GM23338 (cell line): ENCODE measurements around the gene KRT33B. TPM values are rescaled to one million over a fixed set of nuclear protein-coding genes. Genes with fewer than 3 reads are reported as not detected.

Experiments used
- ATAC-seq: fragments of 200-7000 bp; cut with Tn5 transposase; 3 replicates; pipeline ENCODE4 v1.9.1; 2020
- DNase-seq: peaks from one replicate; pipeline ENCODE4 v3.0.0-alpha.2; 2015; ENCODE audit warnings: low spot score
- H2AFZ ChIP-seq: fragments of 200-600 bp; sonication (generic); 2 replicates; pipeline ENCODE4 v1.8.0; 2016; ENCODE audit warnings: antibody characterized with exemption, mild to moderate bottlenecking, moderate library complexity
- H3F3A ChIP-seq: fragments of 200-600 bp; sonication (generic); replicated peaks from 2 replicates; pipeline ENCODE4 v1.8.0; 2017; ENCODE audit warnings: antibody characterized with exemption, mixed run types, low read depth
- H3K27ac ChIP-seq: fragments of 200-600 bp; sonication (generic); 2 replicates; pipeline ENCODE4 v1.6.1; 2016; ENCODE audit warnings: low read depth
- H3K27me3 ChIP-seq: fragments of 200-600 bp; sonication (generic); 2 replicates; pipeline ENCODE4 v1.8.0; 2016; ENCODE audit warnings: mild to moderate bottlenecking, mixed run types, moderate library complexity; ENCODE audit not compliant: insufficient read depth
- H3K36me3 ChIP-seq: fragments of 200-600 bp; sonication (generic); 2 replicates; pipeline ENCODE4 v1.8.0; 2016; ENCODE audit warnings: mild to moderate bottlenecking; ENCODE audit not compliant: insufficient read depth
- H3K4me1 ChIP-seq: fragments of 200-600 bp; sonication (generic); 2 replicates; pipeline ENCODE4 v1.8.0; 2016; ENCODE audit warnings: mild to moderate bottlenecking, moderate library complexity; ENCODE audit not compliant: insufficient read depth
- H3K4me2 ChIP-seq: fragments of 200-600 bp; sonication (generic); 2 replicates; pipeline ENCODE4 v1.7.1; 2017; ENCODE audit warnings: mixed run types
- H3K4me3 ChIP-seq: fragments of 200-600 bp; sonication (generic); 2 replicates; pipeline ENCODE4 v1.6.1; 2016; ENCODE audit warnings: mixed run types
- H3K79me2 ChIP-seq: fragments of 200-600 bp; sonication (generic); replicated peaks from 2 replicates; pipeline ENCODE4 v1.8.0; 2017; ENCODE audit warnings: mild to moderate bottlenecking; ENCODE audit not compliant: insufficient read depth
- H3K9me2 ChIP-seq: fragments of 200-600 bp; sonication (generic); 2 replicates; pipeline ENCODE4 v1.8.0; 2017; ENCODE audit not compliant: insufficient read depth
- H4K20me1 ChIP-seq: fragments of 200-600 bp; sonication (generic); replicated peaks from 2 replicates; pipeline ENCODE4 v1.8.0; 2017; ENCODE audit warnings: mild to moderate bottlenecking; ENCODE audit not compliant: insufficient read depth
- H3K27ac Mint-ChIP-seq: 2 replicates; pipeline ENCODE4 v1.8.0; 2020; ENCODE audit warnings: inconsistent platforms, mild to moderate bottlenecking, moderate library complexity, mixed read lengths
- H3K27me3 Mint-ChIP-seq: 3 replicates; pipeline ENCODE4 v1.8.0; 2022; ENCODE audit warnings: low read depth, mild to moderate bottlenecking, moderate library complexity, mixed read lengths, inconsistent platforms; ENCODE audit not compliant: insufficient read depth, poor library complexity
- H3K36me3 Mint-ChIP-seq: 3 replicates; pipeline ENCODE4 v1.8.0; 2021; ENCODE audit warnings: low read depth, mild to moderate bottlenecking, inconsistent platforms, moderate library complexity, mixed read lengths
- H3K4me1 Mint-ChIP-seq: 3 replicates; pipeline ENCODE4 v1.8.0; 2020; ENCODE audit warnings: mild to moderate bottlenecking, inconsistent platforms, mixed read lengths
- H3K4me3 Mint-ChIP-seq: 3 replicates; pipeline ENCODE4 v1.8.0; 2021; ENCODE audit warnings: moderate library complexity, mild to moderate bottlenecking, inconsistent platforms, mixed read lengths
- H3K9me3 Mint-ChIP-seq: 3 replicates; pipeline ENCODE4 v1.8.0; 2020; ENCODE audit warnings: moderate library complexity, mild to moderate bottlenecking, inconsistent platforms, mixed read lengths
- CTCF ChIP-seq, 2 experiments: fragments of 200-600 bp in 1 of 2; sonication (generic) in 1 of 2; conservative IDR thresholded peaks; 2 replicates each; pipeline versions ENCODE4 v1.5.1 to v1.6.1; 2016 to 2017; ENCODE audit warnings: antibody characterized with exemption in 2 of 2, low read depth in 2 of 2, mild to moderate bottlenecking in 2 of 2, moderate library complexity in 1 of 2
- ETS1 ChIP-seq: IDR thresholded peaks from 2 replicates; pipeline ENCODE4 v1.6.1; 2016; ENCODE audit warnings: antibody characterized with exemption
- EZH2 ChIP-seq: fragments of 200-600 bp; sonication (generic); IDR thresholded peaks from one replicate; pipeline ENCODE4 v1.8.0; 2017; ENCODE audit warnings: antibody characterized with exemption, mild to moderate bottlenecking, low read depth; ENCODE audit not compliant: unreplicated experiment
- EZH2phosphoT487 ChIP-seq: fragments of 200-600 bp; sonication (generic); IDR thresholded peaks from one replicate; pipeline ENCODE4 v1.8.1; 2018; ENCODE audit warnings: antibody characterized with exemption; ENCODE audit not compliant: unreplicated experiment
- POLR2AphosphoS5 ChIP-seq: IDR thresholded peaks from 2 replicates; pipeline ENCODE4 v1.6.1; 2016; ENCODE audit warnings: antibody characterized with exemption, low read depth
- STAT1 ChIP-seq: IDR thresholded peaks from one replicate; pipeline ENCODE4 v1.6.1; 2016; ENCODE audit warnings: antibody characterized with exemption; ENCODE audit not compliant: unreplicated experiment
- ZNF462 ChIP-seq: fragments of 250-450 bp; sonication (Bioruptor Pico); IDR thresholded peaks from 2 replicates; pipeline ENCODE4 v1.5.0; 2020; ENCODE audit warnings: mild to moderate bottlenecking, moderate library complexity
- polyA plus RNA-seq: library from polyadenylated mRNA; unstranded; fragments of >200 nt; fragmentation: Nextera tagmentation; extraction: Ambion mirVana; gene quantifications from 2 replicates; pipeline ENCODE4 v1.2.1, GENCODE V29; 2016
- total RNA-seq: library from RNA; depleted of rRNA; stranded (reverse); fragments of >200 nt; shearing (Covaris generic); gene quantifications from 2 replicates; pipeline ENCODE4 v1.2.3, GENCODE V29; 2014

Gene KRT33B
- total and polyA plus RNA-seq, 2 experiments from 2014 or later, result not detected

- DNase-seq (peak; percentile 4), ATAC-seq (no peak)
- H3K27ac Mint-ChIP-seq, result no peak overlapping the region
Observed at GRCh38 chr17:41377546-41377945, 7.9 kb upstream of the KRT33B start.

GRCh38 chr17:41369023-41369422, 590 bp downstream of the KRT33B start:
- Mint-ChIP-seq H3K36me3 (no peaks in the 10 kb centered on the region), H3K4me1 (no peaks in the 10 kb centered on the region), H3K9me3 (no peaks in the 10 kb centered on the region; the same call in 2 of the 3 replicates), H3K4me3 (no peak overlapping the region), H3K27me3 (no peaks in the 10 kb centered on the region), H3K27ac (no peak overlapping the region)
- Histone ChIP-seq H3K79me2 (no peaks in the 10 kb centered on the region), H3K27me3 (no peaks in the 10 kb centered on the region), H3K4me2 (no peak overlapping the region), H2AFZ (no peak overlapping the region), H3K4me3 (no peak overlapping the region), H3K9me2 (no peaks in the 10 kb centered on the region), H4K20me1 (no peaks in the 10 kb centered on the region), H3K27ac (no peak overlapping the region), H3F3A (no peaks in the 10 kb centered on the region), H3K4me1 (no peaks in the 10 kb centered on the region), H3K36me3 (no peaks in the 10 kb centered on the region)
- DNase-seq (no peak), ATAC-seq (no peak)
- TF ChIP-seq EZH2, result no peak

More at GRCh38 chr17:41377546-41377945, 7.9 kb upstream of the KRT33B start:
- Histone ChIP-seq H3F3A (no peaks in the 10 kb centered on the region), H3K9me2 (peaks cover 25% of the 10 kb centered on the region), H2AFZ (peak overlapping the region; percentile 81; the same call in 1 of the 2 replicates), H3K27me3 (no peaks in the 10 kb centered on the region), H3K4me2 (peak overlapping the region; percentile 24; the same call in 1 of the 2 replicates), H3K4me3 (no peak overlapping the region), H3K36me3 (no peaks in the 10 kb centered on the region), H3K27ac (0 out of 2 replicates have a peak overlapping the region, but pooled peaks have one; percentile 45), H3K4me1 (peaks cover 7% of the 10 kb centered on the region), H4K20me1 (no peaks in the 10 kb centered on the region), H3K79me2 (no peaks in the 10 kb centered on the region)
- peaks cover 5% of the 10 kb centered on the region for H3K27me3 Mint-ChIP-seq
- peaks cover 8% of the 10 kb centered on the region for H3K9me3 Mint-ChIP-seq
- H3K36me3 Mint-ChIP-seq, result no peaks in the 10 kb centered on the region; the same call in 2 of the 3 replicates
- peaks cover 9% of the 10 kb centered on the region for H3K4me1 Mint-ChIP-seq
- TF ChIP-seq EZH2phosphoT487 (no peak), ETS1 (no peak)
- H3K4me3 Mint-ChIP-seq, result no peak overlapping the region

- Histone ChIP-seq H3K4me2 (no peak overlapping the region), H2AFZ (no peak overlapping the region), H3K4me3 (no peak overlapping the region), H3K36me3 (no peaks in the 10 kb centered on the region), H3K9me2 (no peaks in the 10 kb centered on the region), H3F3A (no peaks in the 10 kb centered on the region), H4K20me1 (no peaks in the 10 kb centered on the region), H3K79me2 (no peaks in the 10 kb centered on the region), H3K27ac (no peak overlapping the region), H3K27me3 (no peaks in the 10 kb centered on the region), H3K4me1 (no peaks in the 10 kb centered on the region)
- H3K36me3 Mint-ChIP-seq, result no peaks in the 10 kb centered on the region
- no peak overlapping the region for H3K4me3 Mint-ChIP-seq
- DNase-seq (no peak), ATAC-seq (no peak)
- H3K9me3 Mint-ChIP-seq, result no peaks in the 10 kb centered on the region
- H3K27ac Mint-ChIP-seq, result no peak overlapping the region
- H3K4me1 Mint-ChIP-seq, result no peaks in the 10 kb centered on the region
- no peaks in the 10 kb centered on the region for H3K27me3 Mint-ChIP-seq
- TF ChIP-seq STAT1 (no peak), CTCF (conservative IDR thresholded peaks at IDR 0.05; ENCODE audit: low read depth in 2 of 2) (no peak), POLR2AphosphoS5 (no peak), EZH2phosphoT487 (no peak), ZNF462 (CRISPR knock-in tag) (no peak)
Observed at GRCh38 chr17:41367426-41368075, 2.1 kb downstream of the KRT33B start.
